HG02943 (cell line): ENCODE results near the gene CPB1.

ENCODE experiments used
- ATAC-seq: cut with Tn5 transposase; IDR thresholded peaks from one replicate; pipeline ENCODE4 v1.9.1; 2021; ENCODE audit warnings: mild to moderate bottlenecking, low read depth, moderate library complexity; ENCODE audit not compliant: unreplicated experiment

CPB1 gene

GRCh38 chr3:148828136-148828690, 602 bp downstream of the CPB1 start:
- no peak for ATAC-seq

GRCh38 chr3:148829926-148830325, 2.3 kb downstream of the CPB1 start:
- no peak for ATAC-seq

- ATAC-seq, result no peak
Observed at GRCh38 chr3:148833223-148833622, 5.6 kb downstream of the CPB1 start.

GRCh38 chr3:148839805-148840204, 12.2 kb downstream of the CPB1 start:
- no peak for ATAC-seq

GRCh38 chr3:148840451-148840850, 12.8 kb downstream of the CPB1 start:
- ATAC-seq, result no peak

GRCh38 chr3:148845756-148846395, 18.3 kb downstream of the CPB1 start:
- ATAC-seq, result no peak

GRCh38 chr3:148847351-148847750, 19.7 kb downstream of the CPB1 start:
- ATAC-seq, result no peak

- ATAC-seq, result no peak
Observed at GRCh38 chr3:148848410-148848809, 20.8 kb downstream of the CPB1 start.

- no peak for ATAC-seq
Observed at GRCh38 chr3:148852271-148852992, 24.8 kb downstream of the CPB1 start.

GRCh38 chr3:148853076-148853475, 25.5 kb downstream of the CPB1 start:
- no peak for ATAC-seq

GRCh38 chr3:148854061-148854460, 26.4 kb downstream of the CPB1 start:
- ATAC-seq, result no peak

- ATAC-seq, result no peak
Observed at GRCh38 chr3:148856384-148856783, 28.8 kb downstream of the CPB1 start.

- ATAC-seq, result no peak
Observed at GRCh38 chr3:148857316-148857715, 29.7 kb downstream of the CPB1 start.

- peak; percentile 58 for ATAC-seq
Observed at GRCh38 chr3:148861277-148861869, 33.8 kb downstream of the CPB1 start.

- no peak for ATAC-seq
Observed at GRCh38 chr3:148863297-148863696, 35.7 kb downstream of the CPB1 start.

GRCh38 chr3:148863814-148864213, 36.2 kb downstream of the CPB1 start:
- no peak for ATAC-seq

GRCh38 chr3:148865049-148865448, 37.4 kb downstream of the CPB1 start, which contains the start of gene CPA3:
TSS of gene CPA3 (plus strand) at chr3:148865296. CDS start at chr3:148865308, 12 bp downstream.
- ATAC-seq, result no peak

GRCh38 chr3:148866261-148866660, 38.6 kb downstream of the CPB1 start:
- ATAC-seq, result no peak

GRCh38 chr3:148873270-148873927, 45.8 kb downstream of the CPB1 start:
- ATAC-seq, result no peak

- no peak for ATAC-seq
Observed at GRCh38 chr3:148873977-148874376, 46.4 kb downstream of the CPB1 start.

GRCh38 chr3:148878095-148878494, 50.5 kb downstream of the CPB1 start:
- ATAC-seq, result no peak
